HG02678 (cell line): Measurements from ENCODE around the gene THSD1.

Experiments used
- ATAC-seq: cut with Tn5 transposase; IDR thresholded peaks from one replicate; pipeline ENCODE4 v1.9.1; 2021; ENCODE audit warnings: mild to moderate bottlenecking, moderate library complexity; ENCODE audit not compliant: unreplicated experiment

Gene THSD1

GRCh38 chr13:52405767-52406494 is at the start of gene THSD1:
THSD1 (minus strand) TSS chr13:52406172; CDS start chr13:52402600, 3,572 bp downstream.
- ATAC-seq = peak; percentile 47

GRCh38 chr13:52455677-52456041 is 49.7 kb upstream of the THSD1 start:
- ATAC-seq = peak; percentile 31

- peak; percentile 73 for ATAC-seq
These were observed 49.1 kb upstream of the THSD1 start, which contains the start of gene CKAP2 for GRCh38 chr13:52454820-52455676. CKAP2 (plus strand) TSS chr13:52455478; CDS start chr13:52455557, 79 bp downstream.

GRCh38 chr13:52454459-52454819 is 48.5 kb upstream of the THSD1 start:
- ATAC-seq = peak; percentile 32

- ATAC-seq = no peak
These were observed 46.5 kb upstream of the THSD1 start for GRCh38 chr13:52452470-52452869.

- ATAC-seq = no peak
These were observed 45.3 kb upstream of the THSD1 start for GRCh38 chr13:52451135-52451804.

- ATAC-seq = no peak
These were observed 44.8 kb upstream of the THSD1 start for GRCh38 chr13:52450793-52451116.

- peak; percentile 66 for ATAC-seq
These were observed 44.2 kb upstream of the THSD1 start, which contains the start of gene VPS36 for GRCh38 chr13:52450012-52450792. VPS36 (minus strand) TSS chr13:52450634; CDS start chr13:52450594, 40 bp downstream.

GRCh38 chr13:52449331-52450011 is 43.5 kb upstream of the THSD1 start:
- ATAC-seq = no peak

GRCh38 chr13:52447815-52448552 is 42.0 kb upstream of the THSD1 start:
- no peak for ATAC-seq

GRCh38 chr13:52447354-52447753 is 41.4 kb upstream of the THSD1 start:
- ATAC-seq = no peak

- ATAC-seq = no peak
These were observed 40.3 kb upstream of the THSD1 start for GRCh38 chr13:52446265-52446664.

GRCh38 chr13:52432456-52432855 is 26.5 kb upstream of the THSD1 start:
- ATAC-seq = no peak

- ATAC-seq = no peak
These were observed 22.3 kb upstream of the THSD1 start for GRCh38 chr13:52428295-52428694.

- no peak for ATAC-seq
These were observed 15.2 kb upstream of the THSD1 start for GRCh38 chr13:52421216-52421615.

GRCh38 chr13:52419080-52419479 is 13.1 kb upstream of the THSD1 start:
- ATAC-seq = no peak

- ATAC-seq = no peak
These were observed 9.0 kb upstream of the THSD1 start for GRCh38 chr13:52414963-52415362.

- ATAC-seq = no peak
These were observed 8.1 kb upstream of the THSD1 start for GRCh38 chr13:52414051-52414450.

- ATAC-seq = no peak
These were observed 6.2 kb upstream of the THSD1 start for GRCh38 chr13:52412128-52412527.

GRCh38 chr13:52411629-52412028 is 5.7 kb upstream of the THSD1 start:
- peak; percentile 89 for ATAC-seq
